ENCODE data around the gene ATXN7L1.

The ATXN7L1 gene

GRCh38 chr7:105643851-105644250 lies 232.5 kb downstream of the ATXN7L1 start:
- DNase-seq, result no peak
- Mint-ChIP-seq H3K9me3 (no peaks in the 10 kb centered on the region), H3K36me3 (ENCODE audit: low read depth) (no peaks in the 10 kb centered on the region), H3K27me3 (ENCODE audit: low read depth, poor library complexity) (peaks cover 14% of the 10 kb centered on the region), H3K27ac (peak overlapping the region; percentile 23), H3K4me3 (no peak overlapping the region), H3K4me1 (peaks cover 59% of the 10 kb centered on the region)
- TF ChIP-seq, protein P1, sequence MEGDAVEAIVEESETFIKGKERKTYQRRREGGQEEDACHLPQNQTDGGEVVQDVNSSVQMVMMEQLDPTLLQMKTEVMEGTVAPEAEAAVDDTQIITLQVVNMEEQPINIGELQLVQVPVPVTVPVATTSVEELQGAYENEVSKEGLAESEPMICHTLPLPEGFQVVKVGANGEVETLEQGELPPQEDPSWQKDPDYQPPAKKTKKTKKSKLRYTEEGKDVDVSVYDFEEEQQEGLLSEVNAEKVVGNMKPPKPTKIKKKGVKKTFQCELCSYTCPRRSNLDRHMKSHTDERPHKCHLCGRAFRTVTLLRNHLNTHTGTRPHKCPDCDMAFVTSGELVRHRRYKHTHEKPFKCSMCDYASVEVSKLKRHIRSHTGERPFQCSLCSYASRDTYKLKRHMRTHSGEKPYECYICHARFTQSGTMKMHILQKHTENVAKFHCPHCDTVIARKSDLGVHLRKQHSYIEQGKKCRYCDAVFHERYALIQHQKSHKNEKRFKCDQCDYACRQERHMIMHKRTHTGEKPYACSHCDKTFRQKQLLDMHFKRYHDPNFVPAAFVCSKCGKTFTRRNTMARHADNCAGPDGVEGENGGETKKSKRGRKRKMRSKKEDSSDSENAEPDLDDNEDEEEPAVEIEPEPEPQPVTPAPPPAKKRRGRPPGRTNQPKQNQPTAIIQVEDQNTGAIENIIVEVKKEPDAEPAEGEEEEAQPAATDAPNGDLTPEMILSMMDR (IDR thresholded peaks at IDR 0.05), result no peak

- Mint-ChIP-seq H3K27me3 (ENCODE audit: low read depth, poor library complexity) (peaks cover 19% of the 10 kb centered on the region), H3K27ac (no peak overlapping the region), H3K9me3 (no peaks in the 10 kb centered on the region), H3K36me3 (ENCODE audit: low read depth) (no peaks in the 10 kb centered on the region), H3K4me3 (no peak overlapping the region), H3K4me1 (peaks cover 59% of the 10 kb centered on the region)
- DNase-seq, result peak; percentile 51
- TF ChIP-seq, protein P1 (IDR thresholded peaks at IDR 0.05), result peak; percentile 13
Measured at GRCh38 chr7:105643384-105643783, 233.0 kb downstream of the ATXN7L1 start.

- no peak overlapping the region for H3K4me3 Mint-ChIP-seq
- no peaks in the 10 kb centered on the region for H3K9me3 Mint-ChIP-seq
- peaks cover 62% of the 10 kb centered on the region for H3K4me1 Mint-ChIP-seq
- H3K27ac Mint-ChIP-seq, result no peak overlapping the region
- TF ChIP-seq, protein P1 (IDR thresholded peaks at IDR 0.05), result no peak
- DNase-seq, result no peak
- H3K36me3 Mint-ChIP-seq (ENCODE audit: low read depth), result peaks cover 11% of the 10 kb centered on the region
- H3K27me3 Mint-ChIP-seq (ENCODE audit: low read depth, poor library complexity), result peaks cover 28% of the 10 kb centered on the region
Measured at GRCh38 chr7:105642264-105642663, 234.1 kb downstream of the ATXN7L1 start.

DNA sequence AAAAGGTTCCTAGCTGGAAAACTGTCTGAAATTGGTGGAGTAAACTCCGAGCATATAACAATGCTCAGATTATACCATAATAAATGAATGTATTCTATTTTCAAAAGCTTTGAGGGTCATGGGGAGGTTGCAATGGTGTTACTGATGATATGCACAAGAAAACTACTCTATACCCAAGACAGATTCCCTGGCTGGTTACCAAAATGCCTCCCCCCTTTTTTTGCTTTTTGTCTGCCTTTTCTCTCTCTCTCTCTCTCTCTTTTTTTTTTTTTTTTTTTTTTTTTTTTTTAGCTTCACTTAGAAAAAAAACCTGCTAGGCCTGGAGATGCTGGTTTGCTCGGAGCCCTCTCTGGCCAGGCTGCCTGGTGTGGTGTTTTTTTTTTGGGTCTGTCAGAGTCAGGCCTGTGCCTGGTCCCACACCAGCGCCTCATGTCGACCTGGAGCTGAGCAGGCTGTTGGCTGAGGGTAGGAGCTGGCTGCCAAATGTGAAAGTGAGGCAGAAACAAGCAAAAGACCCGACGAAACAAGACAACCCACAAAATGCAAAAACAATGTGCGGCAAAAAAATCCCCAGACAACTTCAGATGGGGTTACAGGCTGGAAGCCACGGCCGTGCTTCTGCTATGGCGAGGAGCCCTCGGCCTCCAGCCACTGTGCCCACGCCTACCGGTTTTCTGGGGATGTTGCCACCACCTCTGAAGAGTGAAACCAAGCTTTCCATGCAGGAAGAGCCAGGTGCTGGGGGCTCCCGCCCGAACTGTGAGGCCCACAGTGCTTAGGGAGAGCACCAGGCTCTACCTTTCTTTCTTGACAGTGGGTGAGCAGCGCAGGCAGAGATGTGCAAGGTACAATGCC lies 235.2 kb downstream of the ATXN7L1 start:
- Mint-ChIP-seq H3K4me1 (peaks cover 62% of the 10 kb centered on the region), H3K9me3 (no peaks in the 10 kb centered on the region), H3K27me3 (ENCODE audit: low read depth, poor library complexity) (peaks cover 29% of the 10 kb centered on the region), H3K4me3 (no peak overlapping the region), H3K36me3 (ENCODE audit: low read depth) (peaks cover 22% of the 10 kb centered on the region), H3K27ac (no peak overlapping the region)
- DNase-seq, result no peak
- TF ChIP-seq, protein P1 (IDR thresholded peaks at IDR 0.05), result no peak

GRCh38 chr7:105639667-105640493 lies 236.5 kb downstream of the ATXN7L1 start:
- H3K4me1 Mint-ChIP-seq, result peaks cover 59% of the 10 kb centered on the region
- peak overlapping the region; percentile 27 for H3K27ac Mint-ChIP-seq
- H3K9me3 Mint-ChIP-seq, result no peaks in the 10 kb centered on the region
- H3K4me3 Mint-ChIP-seq, result peak overlapping the region; percentile 72
- H3K36me3 Mint-ChIP-seq (ENCODE audit: low read depth), result peaks cover 29% of the 10 kb centered on the region
- peak; percentile 54 for DNase-seq
- TF ChIP-seq, protein P1 (IDR thresholded peaks at IDR 0.05), result no peak
- H3K27me3 Mint-ChIP-seq (ENCODE audit: low read depth, poor library complexity), result peaks cover 26% of the 10 kb centered on the region

All from nephron progenitor cell (in vitro differentiated cells).